HG02763 (cell line): ENCODE measurements around the gene NDUFS6.

ENCODE experiments used
- ATAC-seq: cut with Tn5 transposase; IDR thresholded peaks from one replicate; pipeline ENCODE4 v1.9.1; 2021; ENCODE audit warnings: mild to moderate bottlenecking, moderate library complexity; ENCODE audit not compliant: unreplicated experiment

The NDUFS6 gene

GRCh38 chr5:1801222-1801966, at the start of gene NDUFS6:
TSS of gene NDUFS6 (plus strand) at chr5:1801407. CDS start at chr5:1801418, 11 bp downstream.
- ATAC-seq: peak; percentile 56

GRCh38 chr5:1751864-1752822, 49.1 kb upstream of the NDUFS6 start:
- no peak for ATAC-seq

- ATAC-seq: no peak
Measured at GRCh38 chr5:1752881-1753280, 48.3 kb upstream of the NDUFS6 start.

- ATAC-seq: no peak
Measured at GRCh38 chr5:1753490-1753889, 47.7 kb upstream of the NDUFS6 start.

- ATAC-seq: no peak
Measured at GRCh38 chr5:1754531-1755220, 46.5 kb upstream of the NDUFS6 start.

GRCh38 chr5:1755321-1755949, 45.8 kb upstream of the NDUFS6 start:
- ATAC-seq: no peak

GRCh38 chr5:1756481-1756880, 44.7 kb upstream of the NDUFS6 start:
- no peak for ATAC-seq

- no peak for ATAC-seq
Measured at GRCh38 chr5:1757511-1757910, 43.7 kb upstream of the NDUFS6 start.

- ATAC-seq: no peak
Measured at GRCh38 chr5:1758574-1758973, 42.6 kb upstream of the NDUFS6 start.

- ATAC-seq: no peak
Measured at GRCh38 chr5:1759378-1759970, 41.7 kb upstream of the NDUFS6 start.

GRCh38 chr5:1760231-1760630, 41.0 kb upstream of the NDUFS6 start:
- ATAC-seq: no peak

- no peak for ATAC-seq
Measured at GRCh38 chr5:1760656-1761452, 40.4 kb upstream of the NDUFS6 start.

- ATAC-seq: no peak
Measured at GRCh38 chr5:1761453-1761755, 39.8 kb upstream of the NDUFS6 start.

- no peak for ATAC-seq
Measured at GRCh38 chr5:1762121-1762882, 38.9 kb upstream of the NDUFS6 start.

GRCh38 chr5:1762883-1763547, 38.2 kb upstream of the NDUFS6 start:
- ATAC-seq: no peak

- ATAC-seq: no peak
Measured at GRCh38 chr5:1763548-1763911, 37.7 kb upstream of the NDUFS6 start.

- no peak for ATAC-seq
Measured at GRCh38 chr5:1763960-1764605, 37.1 kb upstream of the NDUFS6 start.

- ATAC-seq: no peak
Measured at GRCh38 chr5:1764606-1764960, 36.6 kb upstream of the NDUFS6 start.
